H1 (cell line): Measurements from ENCODE around the gene HIVEP2. TPM values are rescaled to one million over a fixed set of nuclear protein-coding genes. Genes with fewer than 3 reads are reported as not detected.

Experiments used
- CTCF ChIA-PET: fragments of 300-600 bp; sonication (Branson Sonifier 250); formaldehyde crosslinking; loops from one replicate; lab custom pipeline; 2021; ENCODE audit not compliant: partially characterized antibody; lab: Charles Lee
- POLR2A ChIA-PET: fragments of 300-600 bp; sonication (Branson Sonifier 250); formaldehyde crosslinking; loops from one replicate; lab custom pipeline; 2021; ENCODE audit warnings: inconsistent platforms; ENCODE audit not compliant: partially characterized antibody; lab: Charles Lee
- DNase-seq, 2 experiments: peaks; one replicate each; pipeline versions ENCODE4 v3.0.0 to v3.0.0-alpha.2; 2010 to 2022; ENCODE audit warnings: low spot score in 2 of 2, low read depth in 1 of 2, mixed read lengths in 1 of 2
- FAIRE-seq: peaks from 2 replicates; lab custom pipeline; 2011; peaks lifted over from hg19 to GRCh38; lab: Jason Lieb, UNC
- H2AFZ ChIP-seq: 2 replicates; pipeline ENCODE4 v1.8.1; 2012; ENCODE audit warnings: low read length, inconsistent platforms
- H2AK5ac ChIP-seq: 2 replicates; pipeline ENCODE4 v1.6.1; 2013; ENCODE audit warnings: low read depth, low read length
- H2BK120ac ChIP-seq: replicated peaks from 2 replicates; pipeline ENCODE3; 2013; ENCODE audit warnings: low read depth, low read length, inconsistent platforms
- H2BK12ac ChIP-seq: 2 replicates; pipeline ENCODE4 v1.6.1; 2013; ENCODE audit warnings: low read depth, low read length
- H2BK15ac ChIP-seq: 2 replicates; pipeline ENCODE4 v1.6.1; 2013; ENCODE audit warnings: low read length
- H2BK20ac ChIP-seq: 2 replicates; pipeline ENCODE4 v1.6.1; 2013; ENCODE audit warnings: low read length
- H2BK5ac ChIP-seq: 2 replicates; pipeline ENCODE4 v1.6.1; 2013; ENCODE audit warnings: low read depth, low read length
- H3K14ac ChIP-seq: 2 replicates; pipeline ENCODE4 v1.6.1; 2013; ENCODE audit warnings: inconsistent platforms; ENCODE audit not compliant: insufficient read length
- H3K18ac ChIP-seq: 2 replicates; pipeline ENCODE4 v1.6.1; 2013; ENCODE audit warnings: low read length; ENCODE audit errors: extremely low read depth
- H3K23ac ChIP-seq: 2 replicates; pipeline ENCODE4 v1.6.1; 2013; ENCODE audit warnings: inconsistent platforms; ENCODE audit not compliant: insufficient read length
- H3K23me2 ChIP-seq: 2 replicates; pipeline ENCODE4 v1.6.1; 2013; ENCODE audit warnings: low read depth, low read length
- H3K27ac ChIP-seq: 2 replicates; pipeline ENCODE4 v1.6.1; 2011; ENCODE audit warnings: low read depth, low read length, inconsistent platforms
- H3K27me3 ChIP-seq, 4 experiments: replicated peaks in 1 of 4; 1 replicate in 1 of 4; 2 replicates in 3 of 4; pipeline versions ENCODE4 v1.6.1 to v1.8.1; 2011 to 2013; ENCODE audit warnings: low read length in 3 of 4, mild to moderate bottlenecking in 3 of 4, inconsistent platforms in 2 of 4, mixed read lengths in 2 of 4, moderate library complexity in 1 of 4; ENCODE audit not compliant: control insufficient read depth in 3 of 4, insufficient read depth in 3 of 4; ENCODE audit errors: extremely low read depth in 1 of 4
- H3K36me3 ChIP-seq, 4 experiments: 2 replicates each; pipeline versions ENCODE4 v1.6.1 to v1.8.1; 2011 to 2013; ENCODE audit warnings: mild to moderate bottlenecking in 4 of 4, low read length in 3 of 4, moderate library complexity in 2 of 4, control low read depth in 1 of 4, inconsistent platforms in 1 of 4; ENCODE audit not compliant: insufficient read depth in 4 of 4, control insufficient read depth in 2 of 4
- H3K4ac ChIP-seq: replicated peaks from 2 replicates; pipeline ENCODE3; 2013; ENCODE audit warnings: low read length, low read depth, mixed read lengths, inconsistent platforms; ENCODE audit not compliant: insufficient read length
- H3K4me1 ChIP-seq, 4 experiments: replicated peaks in 1 of 4; 1 replicate in 1 of 4; 2 replicates in 3 of 4; pipeline versions ENCODE4 v1.6.1 to v1.8.1; 2011 to 2013; ENCODE audit warnings: low read length in 3 of 4, inconsistent platforms in 2 of 4, mixed read lengths in 1 of 4; ENCODE audit not compliant: insufficient read depth in 4 of 4, control insufficient read depth in 3 of 4
- H3K4me2 ChIP-seq, 2 experiments: 2 replicates each; pipeline versions ENCODE4 v1.6.1 to v1.8.1; 2011 to 2013; ENCODE audit warnings: low read depth in 2 of 2, low read length in 2 of 2, control low read depth in 1 of 2, inconsistent platforms in 1 of 2, mild to moderate bottlenecking in 1 of 2; ENCODE audit not compliant: insufficient read depth in 1 of 2
- H3K4me3 ChIP-seq, 4 experiments: fragments of 200-600, 300-600 bp in 1 of 4; sonication (generic), shearing (Covaris generic), sonication (Bioruptor Twin) in 1 of 4; 2 replicates each; pipeline versions ENCODE4 v1.5.1 to v1.8.1; 2011 to 2016; ENCODE audit warnings: low read length in 4 of 4, low read depth in 3 of 4, control low read depth in 2 of 4, inconsistent platforms in 2 of 4, mild to moderate bottlenecking in 2 of 4, mixed read lengths in 1 of 4, moderate library complexity in 1 of 4; ENCODE audit not compliant: insufficient read depth in 2 of 4; ENCODE audit errors: extremely low read depth in 1 of 4
- H3K56ac ChIP-seq: replicated peaks from 2 replicates; pipeline ENCODE3; 2013; ENCODE audit warnings: low read depth, mild to moderate bottlenecking, mixed read lengths, low read length, inconsistent platforms; ENCODE audit not compliant: insufficient read length
- H3K79me1 ChIP-seq: 2 replicates; pipeline ENCODE4 v1.6.1; 2013; ENCODE audit warnings: low read depth, low read length, control low read depth
- H3K79me2 ChIP-seq, 2 experiments: 2 replicates each; pipeline versions ENCODE4 v1.6.1 to v1.8.1; 2012 to 2013; ENCODE audit warnings: low read length in 2 of 2, mild to moderate bottlenecking in 2 of 2, inconsistent platforms in 1 of 2; ENCODE audit not compliant: insufficient read depth in 2 of 2, control insufficient read depth in 1 of 2
- H3K9ac ChIP-seq, 4 experiments: replicated peaks in 1 of 4; 1 replicate in 1 of 4; 2 replicates in 3 of 4; pipeline versions ENCODE4 v1.6.1 to v1.8.1; 2011 to 2013; ENCODE audit warnings: low read depth in 3 of 4, low read length in 3 of 4, control low read depth in 2 of 4, mild to moderate bottlenecking in 2 of 4, moderate library complexity in 2 of 4, inconsistent platforms in 1 of 4; ENCODE audit errors: extremely low read depth in 1 of 4
- H3K9me3 ChIP-seq, 2 experiments: 2 replicates each; pipeline versions ENCODE4 v1.6.1 to v1.8.1; 2012 to 2013; ENCODE audit warnings: mild to moderate bottlenecking in 2 of 2, moderate library complexity in 2 of 2, control low read depth in 1 of 2, inconsistent platforms in 1 of 2, low read depth in 1 of 2, low read length in 1 of 2, mixed read lengths in 1 of 2; ENCODE audit not compliant: insufficient read depth in 2 of 2
- H4K20me1 ChIP-seq, 2 experiments: replicated peaks in 1 of 2; 2 replicates each; pipeline versions ENCODE3 to v1.8.1; 2011 to 2013; ENCODE audit warnings: inconsistent platforms in 2 of 2, low read length in 2 of 2, mild to moderate bottlenecking in 1 of 2; ENCODE audit not compliant: insufficient read depth in 2 of 2, control insufficient read depth in 1 of 2
- H4K5ac ChIP-seq: 2 replicates; pipeline ENCODE4 v1.6.1; 2013; ENCODE audit warnings: low read length, low read depth, mixed read lengths, inconsistent platforms; ENCODE audit not compliant: insufficient read length
- H4K8ac ChIP-seq: 2 replicates; pipeline ENCODE4 v1.8.0; 2013; ENCODE audit warnings: mild to moderate bottlenecking, moderate library complexity, low read length, inconsistent platforms; ENCODE audit not compliant: insufficient read depth; ENCODE audit errors: extremely low read depth
- H4K91ac ChIP-seq: replicated peaks from 2 replicates; pipeline ENCODE3; 2013; ENCODE audit warnings: low read length, mixed read lengths, inconsistent platforms; ENCODE audit not compliant: insufficient read length
- ASH2L ChIP-seq: fragments of 200-600, 300-600 bp; sonication (generic); IDR thresholded peaks from one replicate; pipeline ENCODE4 v1.7.1; 2017; ENCODE audit warnings: low read length
- E2F6 ChIP-seq: IDR thresholded peaks from 2 replicates; pipeline ENCODE4 v1.6.1; 2012; ENCODE audit warnings: inconsistent platforms
- EGR1 ChIP-seq: IDR thresholded peaks from 2 replicates; pipeline ENCODE4 v1.6.1; 2011; ENCODE audit warnings: low read depth, low read length, borderline replicate concordance
- EP300 ChIP-seq, 2 experiments: IDR thresholded peaks; 1 replicate in 1 of 2; 2 replicates in 1 of 2; pipeline ENCODE4 v1.6.1; 2011 to 2012; ENCODE audit warnings: low read depth in 2 of 2, low read length in 2 of 2, mild to moderate bottlenecking in 2 of 2, borderline replicate concordance in 1 of 2, inconsistent platforms in 1 of 2, moderate library complexity in 1 of 2
- HDAC6 ChIP-seq: IDR thresholded peaks from one replicate; pipeline ENCODE4 v1.7.1; 2012; ENCODE audit warnings: low read depth, mild to moderate bottlenecking, inconsistent platforms, low read length, moderate library complexity
- JUND ChIP-seq: IDR thresholded peaks from 2 replicates; pipeline ENCODE4 v1.6.1; 2011; ENCODE audit warnings: mild to moderate bottlenecking, improper control_type of control experiment, low read length
- RXRA ChIP-seq: IDR thresholded peaks from 2 replicates; pipeline ENCODE4 v1.6.1; 2011; ENCODE audit warnings: low read depth, mild to moderate bottlenecking, low read length, moderate library complexity; ENCODE audit not compliant: insufficient read depth
- TCF12 ChIP-seq: IDR thresholded peaks from 2 replicates; pipeline ENCODE4 v1.6.1; 2011; ENCODE audit warnings: low read depth, mild to moderate bottlenecking, low read length
- WGBS, 2 experiments: shearing (Covaris generic) in 1 of 2; methylation state at CpG; one replicate each; pipeline versions ENCODE4 v1.1.6 to v1.1.7; 2013 to 2015; ENCODE audit warnings: low lambda C conversion rate in 2 of 2, mixed read lengths in 2 of 2, inconsistent platforms in 1 of 2, low coverage in 1 of 2, missing lambda C conversion rate in 1 of 2; ENCODE audit not compliant: insufficient replicate concordance in 2 of 2, insufficient coverage in 1 of 2, insufficient read length in 1 of 2; ENCODE audit errors: extremely low coverage in 1 of 2, missing lambda C conversion rate in 1 of 2; 5-methylcytosine and 5-hydroxymethylcytosine counted together
- polyA plus RNA-seq, 7 experiments: library from polyadenylated mRNA; depleted of rRNA in 3 of 7; stranded (reverse) in 5 of 7; unstranded in 2 of 7; fragments of >200 nt in 5 of 7; fragments of 200-250 nt in 2 of 7; gene quantifications; 1 replicate in 5 of 7; 2 replicates in 1 of 7; 4 replicates in 1 of 7; pipeline versions ENCODE4 v1.2.1 to v1.2.3, GENCODE V29; 2011 to 2013; ENCODE audit warnings: missing spikeins in 2 of 7, mixed read lengths in 2 of 7
- total RNA-seq: library from RNA; stranded (reverse); fragmentation: NEBNext Ultra II Directional; extraction: Animal tissue kit (Norgen Biotek cat#: 25700); gene quantifications from 2 replicates; pipeline ENCODE4 v1.2.1, GENCODE V29; 2021
- TF ChIP-seq, protein P1 (sequence below): IDR thresholded peaks from 2 replicates; pipeline ENCODE4 v1.6.1; 2012; ENCODE audit warnings: low read length, inconsistent platforms

Gene HIVEP2
- total and polyA plus RNA-seq, 2 of the 8 experiments (the other 6 are each of a cell fraction or from before 2014, with no cell fraction given), result 2.2 to 6.1 TPM

DNA sequence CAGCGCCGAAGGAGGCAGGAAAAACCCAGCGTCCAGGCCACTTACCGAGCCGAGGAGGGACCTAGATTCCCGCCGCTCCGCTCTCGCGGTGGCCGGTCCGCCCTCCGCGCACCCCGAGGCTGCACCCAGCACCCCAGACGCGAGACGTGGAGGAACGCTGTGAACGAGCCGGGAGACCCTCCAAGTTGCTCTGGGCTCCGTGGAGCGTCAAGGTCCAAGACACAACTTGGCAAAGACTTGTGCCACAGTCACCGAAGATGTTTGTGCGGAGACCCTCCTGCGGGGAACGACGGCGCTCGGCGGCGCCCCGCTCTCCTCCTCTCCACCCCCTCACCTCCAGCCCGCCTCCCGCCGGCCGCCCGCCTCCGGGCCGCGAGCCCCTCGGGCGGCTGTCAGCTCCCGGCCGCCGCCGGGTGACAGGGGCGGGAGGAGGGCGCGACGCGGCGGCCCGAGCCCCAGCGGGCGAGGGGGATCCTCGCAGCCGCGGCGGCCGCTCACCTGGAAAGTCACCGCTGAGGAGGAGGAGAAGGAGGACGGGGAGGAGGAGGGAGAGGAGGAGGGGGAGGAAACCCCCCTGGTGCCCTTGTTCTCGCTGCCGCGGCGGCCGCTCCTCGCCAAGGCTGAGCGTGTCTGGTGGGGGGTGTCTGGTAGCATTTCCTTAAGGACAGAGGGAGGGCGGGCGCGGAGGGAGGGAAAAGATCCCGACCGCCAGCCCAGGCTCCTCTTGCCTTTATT lies 637 bp upstream of the HIVEP2 start:
- Histone ChIP-seq H3K9ac (peak overlapping the region; percentile 59 to 95 (median 82)), H3K4me1 (peaks cover 0 to under 1% (median 0%) of the 10 kb centered on the region in 4 experiments; a peak in 4 of 7 replicates), H4K91ac (peak overlapping the region; percentile 71), H4K5ac (peak overlapping the region; percentile 77), H3K4ac (no peak overlapping the region), H2BK120ac (no peak overlapping the region), H3K18ac (peak overlapping the region; percentile 96), H2AK5ac (no peak overlapping the region), H3K9me3 (no peaks in the 10 kb centered on the region), H3K4me3 (peak overlapping the region; percentile 74 to 98 (median 94)), H3K79me2 (peaks cover 0 to 35% of the 10 kb centered on the region in 2 experiments; a peak in 3 of 4 replicates), H2AFZ (no peak overlapping the region; the same call in 1 of the 2 replicates), H3K79me1 (no peaks in the 10 kb centered on the region), H3K36me3 (no peaks in the 10 kb centered on the region), H2BK5ac (peak overlapping the region; percentile 96), H2BK12ac (peak overlapping the region; percentile 97), H2BK20ac (0 out of 2 replicates have a peak overlapping the region, but pooled peaks have one; percentile 82), H2BK15ac (peak overlapping the region; percentile 50; the same call in 1 of the 2 replicates), H3K23ac (no peak overlapping the region), H3K27me3 (peaks cover 0 to 4% (median 1%) of the 10 kb centered on the region in 4 experiments; a peak in 2 of 7 replicates), H3K4me2 (peak overlapping the region; percentile 88 to 92), H3K14ac (no peak overlapping the region), H4K8ac (peak overlapping the region; percentile 95), H3K56ac (peak overlapping the region; percentile 54), H3K27ac (peak overlapping the region; percentile 86), H4K20me1 (peaks cover 0 to 4% of the 10 kb centered on the region in 2 experiments), H3K23me2 (peaks cover 17% of the 10 kb centered on the region)
- DNase-seq (peak in 1 of 2 experiments; percentile 75), FAIRE-seq (no peak)
- POLR2A ChIA-PET, result interaction anchor here (0.9 to 1.4 kb wide), 4 partner anchors 20 to 85 kb away, joined by 4 to 10 read pairs (median 4); no protein-coding TSS in a partner anchor
- CTCF ChIA-PET, result no interaction called here
- 2% methylated on average over 42 of the region's 75 CpGs; no CpG with 5 or more reads in 1 of the 2 experiments for WGBS, 2 experiments
- TF ChIP-seq RXRA (no peak), HDAC6 (no peak), ASH2L (peak; percentile 82), TCF12 (no peak), E2F6 (no peak), EGR1 (peak; percentile 8; the same call in 1 of the 2 replicates), JUND (no peak), EP300 (IDR thresholded peaks at IDR 0.05; ENCODE audit: borderline replicate concordance in 1 of 2, low read depth in 2 of 2, low read length in 2 of 2) (no peak; a peak in 1 of 3 replicates)
- TF ChIP-seq, protein P1, sequence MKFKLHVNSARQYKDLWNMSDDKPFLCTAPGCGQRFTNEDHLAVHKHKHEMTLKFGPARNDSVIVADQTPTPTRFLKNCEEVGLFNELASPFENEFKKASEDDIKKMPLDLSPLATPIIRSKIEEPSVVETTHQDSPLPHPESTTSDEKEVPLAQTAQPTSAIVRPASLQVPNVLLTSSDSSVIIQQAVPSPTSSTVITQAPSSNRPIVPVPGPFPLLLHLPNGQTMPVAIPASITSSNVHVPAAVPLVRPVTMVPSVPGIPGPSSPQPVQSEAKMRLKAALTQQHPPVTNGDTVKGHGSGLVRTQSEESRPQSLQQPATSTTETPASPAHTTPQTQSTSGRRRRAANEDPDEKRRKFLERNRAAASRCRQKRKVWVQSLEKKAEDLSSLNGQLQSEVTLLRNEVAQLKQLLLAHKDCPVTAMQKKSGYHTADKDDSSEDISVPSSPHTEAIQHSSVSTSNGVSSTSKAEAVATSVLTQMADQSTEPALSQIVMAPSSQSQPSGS, result no peak; the same call in 1 of the 2 replicates
